Common myeloid progenitor, CD34-positive (primary cell): Measurements from ENCODE around the gene HOXB4.

Experiments
- CTCF ChIA-PET: fragments of 350-600 bp; sonication (Branson Sonifier 250); formaldehyde crosslinking; loops from one replicate; lab custom pipeline; 2021; ENCODE audit warnings: antibody characterized with exemption; lab: Charles Lee
- POLR2A ChIA-PET: fragments of 350-600 bp; sonication (Branson Sonifier 250); formaldehyde crosslinking; loops from one replicate; lab custom pipeline; 2021; ENCODE audit warnings: antibody characterized with exemption; lab: Charles Lee
- DNase-seq, 3 donors: peaks; one replicate each; pipeline versions ENCODE4 v3.0.0 to v3.0.0-alpha.2; 2013
- H3K27ac ChIP-seq, 2 experiments: 1 replicate in 1 of 2; 2 replicates in 1 of 2; pipeline ENCODE4 v1.7.0; 2013; ENCODE audit warnings: inconsistent platforms in 2 of 2, low read length in 2 of 2, mild to moderate bottlenecking in 2 of 2, low read depth in 1 of 2, moderate library complexity in 1 of 2; ENCODE audit not compliant: severe bottlenecking in 2 of 2, insufficient read depth in 1 of 2, poor library complexity in 1 of 2
- H3K27me3 ChIP-seq, 5 experiments: replicated peaks in 2 of 5; 1 replicate in 3 of 5; 2 replicates in 2 of 5; pipeline versions ENCODE4 v1.6.1 to v1.7.0; 2013; ENCODE audit warnings: low read length in 4 of 5, mild to moderate bottlenecking in 2 of 5, moderate library complexity in 2 of 5, inconsistent platforms in 1 of 5; ENCODE audit not compliant: insufficient read depth in 5 of 5, control insufficient read depth in 4 of 5
- H3K36me3 ChIP-seq, 4 experiments: 1 replicate in 2 of 4; 2 replicates in 2 of 4; pipeline versions ENCODE4 v1.6.1 to v1.7.0; 2013; ENCODE audit warnings: low read length in 3 of 4, control low read depth in 1 of 4, mild to moderate bottlenecking in 1 of 4; ENCODE audit not compliant: control insufficient read depth in 4 of 4, insufficient read depth in 4 of 4
- H3K4me1 ChIP-seq, 4 experiments: 1 replicate in 3 of 4; 2 replicates in 1 of 4; pipeline versions ENCODE4 v1.6.1 to v1.7.1; 2013; ENCODE audit warnings: low read length in 3 of 4, mild to moderate bottlenecking in 3 of 4, control low read depth in 1 of 4, inconsistent platforms in 1 of 4, moderate library complexity in 1 of 4; ENCODE audit not compliant: control insufficient read depth in 4 of 4, insufficient read depth in 4 of 4; ENCODE audit errors: control extremely low read depth in 1 of 4
- H3K4me3 ChIP-seq, 7 experiments: 1 replicate in 4 of 7; 2 replicates in 3 of 7; pipeline versions ENCODE4 v1.5.1 to v1.7.0; 2013; ENCODE audit warnings: mild to moderate bottlenecking in 7 of 7, low read length in 6 of 7, moderate library complexity in 6 of 7, inconsistent platforms in 2 of 7, low read depth in 2 of 7, control low read depth in 1 of 7; ENCODE audit not compliant: insufficient read depth in 4 of 7, control insufficient read depth in 1 of 7; ENCODE audit errors: extremely low read depth in 1 of 7
- H3K9me3 ChIP-seq, 5 experiments: 1 replicate in 4 of 5; 2 replicates in 1 of 5; pipeline versions ENCODE4 v1.6.1 to v1.7.1; 2013; ENCODE audit warnings: low read length in 4 of 5, mild to moderate bottlenecking in 2 of 5, inconsistent platforms in 1 of 5, low read depth in 1 of 5, moderate library complexity in 1 of 5; ENCODE audit not compliant: control insufficient read depth in 4 of 5, insufficient read depth in 2 of 5; ENCODE audit errors: control extremely low read depth in 1 of 5
- WGBS: methylation state at CpG from one replicate; pipeline ENCODE4 v1.1.5; 2013; ENCODE audit not compliant: insufficient coverage; 5-methylcytosine and 5-hydroxymethylcytosine counted together

Gene HOXB4

DNA sequence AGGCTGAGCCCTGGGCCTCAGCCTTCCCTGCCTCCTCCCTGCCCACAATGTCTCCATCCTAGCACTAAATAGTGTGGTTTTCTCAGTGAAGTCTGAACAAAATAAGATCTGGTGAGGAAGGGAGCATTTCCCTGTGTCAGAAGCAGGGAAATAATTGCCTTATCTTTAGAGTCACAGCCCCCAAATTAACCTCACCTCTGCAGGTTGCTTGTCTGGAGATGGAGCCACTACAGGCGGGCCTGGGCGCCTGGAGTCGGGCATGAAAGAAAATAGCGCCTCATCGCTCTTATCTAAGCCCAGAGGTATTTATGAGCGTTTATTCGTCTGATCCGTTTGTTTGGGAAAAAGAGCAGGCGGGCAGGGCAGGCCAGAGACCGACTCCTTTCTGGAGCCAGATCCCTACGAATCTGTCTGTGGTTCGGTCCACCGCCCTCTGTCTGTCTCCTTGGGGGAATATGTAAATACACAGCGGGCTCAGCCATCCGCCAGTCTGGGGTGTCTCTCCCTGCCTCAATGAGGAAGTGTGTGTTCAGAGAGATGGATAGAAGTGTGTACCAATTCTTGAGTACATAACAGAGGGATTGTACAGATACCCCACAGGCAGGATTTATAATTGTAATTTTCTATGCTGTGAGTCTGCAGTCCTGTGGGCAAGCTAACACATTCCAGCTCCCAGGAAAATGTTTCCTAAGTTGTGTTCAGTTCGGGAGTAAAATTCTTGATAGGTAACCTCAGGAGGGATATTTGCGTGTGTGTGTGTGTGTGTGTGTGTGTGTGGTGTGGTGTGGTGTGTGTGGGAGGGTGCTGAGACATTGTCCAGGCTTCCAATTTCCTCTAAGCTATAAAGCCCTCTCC lies 22.3 kb upstream of the HOXB4 start:
- DNase-seq, result no peak
- Histone ChIP-seq H3K9me3 (no peaks in the 10 kb centered on the region), H3K27ac (no peak overlapping the region), H3K27me3 (peaks cover 0 to 65% (median 21%) of the 10 kb centered on the region in 5 experiments), H3K36me3 (peaks cover 0 to under 1% (median 0%) of the 10 kb centered on the region in 4 experiments), H3K4me3 (no peak overlapping the region), H3K4me1 (peaks cover 0 to 65% (median 31%) of the 10 kb centered on the region in 4 experiments)
- CTCF ChIA-PET, result interaction anchor here (0.8 to 2.3 kb wide), 6 partner anchors 9 to 264 kb away, joined by 3 to 7 read pairs (median 4); partner anchors contain the start of gene HOXB7
- 96% methylated on average over 8 of the region's 17 CpGs for WGBS
- POLR2A ChIA-PET, result no interaction called here

DNA sequence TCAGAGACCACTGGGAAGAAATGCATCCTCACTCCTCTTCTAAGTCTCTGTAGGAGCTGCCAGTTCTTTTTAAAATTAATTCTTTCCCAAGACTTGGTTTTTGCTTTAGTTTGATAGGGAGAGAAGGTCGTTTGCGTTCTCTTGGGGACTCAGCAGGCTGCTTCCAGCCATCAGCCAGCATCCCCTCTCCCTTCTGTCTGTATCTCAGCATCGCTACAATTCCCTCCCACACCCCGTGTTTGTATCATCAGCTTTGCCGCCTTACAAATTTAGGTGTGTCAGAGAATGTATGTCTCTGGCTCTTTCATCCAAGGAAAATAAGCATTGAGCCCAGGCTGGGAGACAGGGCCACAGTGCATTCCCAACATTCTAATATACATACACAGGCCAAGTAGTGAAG lies 21.2 kb upstream of the HOXB4 start:
- Histone ChIP-seq H3K4me3 (no peak overlapping the region), H3K27me3 (peaks cover 0 to 58% (median 21%) of the 10 kb centered on the region in 5 experiments), H3K4me1 (peaks cover 0 to 67% (median 31%) of the 10 kb centered on the region in 4 experiments), H3K9me3 (no peaks in the 10 kb centered on the region), H3K36me3 (peaks cover 0 to 3% (median 0%) of the 10 kb centered on the region in 4 experiments), H3K27ac (no peak overlapping the region)
- POLR2A ChIA-PET, result no interaction called here
- DNase-seq, result no peak
- CTCF ChIA-PET, result interaction anchor here (0.9 to 2.3 kb wide), 8 partner anchors 7 to 337 kb away, joined by 3 to 8 read pairs (median 4); no protein-coding TSS in a partner anchor
- no CpG with 5 or more reads among the region's 5 CpGs for WGBS

DNA sequence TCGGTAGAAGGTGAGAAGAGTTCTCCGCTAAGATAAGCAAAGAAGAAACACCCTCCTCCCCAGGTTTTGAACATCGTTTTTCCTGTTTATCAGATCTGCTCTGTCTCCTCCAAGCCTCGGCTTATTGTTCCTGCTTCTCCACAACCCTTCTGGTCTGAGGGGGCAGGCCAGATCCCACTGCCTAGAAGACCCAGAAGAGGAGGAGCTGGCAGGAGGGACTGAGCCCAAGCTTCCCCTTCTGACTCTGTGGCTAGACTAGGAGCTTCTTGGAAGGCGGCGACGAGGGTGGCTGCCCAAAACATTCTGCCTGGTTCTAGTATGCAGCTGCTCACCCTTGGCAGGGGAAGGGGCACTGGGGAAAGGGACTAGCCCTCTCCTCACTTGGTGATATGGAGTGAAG lies 20.6 kb upstream of the HOXB4 start:
- Histone ChIP-seq H3K27ac (no peak overlapping the region), H3K27me3 (peaks cover 0 to 53% (median 21%) of the 10 kb centered on the region in 5 experiments), H3K4me3 (peak overlapping the region in 3 of 7 experiments; percentile 71 to 82 (median 80)), H3K4me1 (peaks cover 0 to 66% (median 34%) of the 10 kb centered on the region in 4 experiments), H3K9me3 (no peaks in the 10 kb centered on the region), H3K36me3 (peaks cover 0 to 3% (median 0%) of the 10 kb centered on the region in 4 experiments)
- POLR2A ChIA-PET, result no interaction called here
- WGBS, result 80% methylated on average over 1 of the region's 7 CpGs
- CTCF ChIA-PET, result interaction anchor here (0.8 to 2.3 kb wide), 9 partner anchors 8 to 336 kb away, joined by 3 to 8 read pairs (median 4); no protein-coding TSS in a partner anchor
- DNase-seq, result no peak

DNA sequence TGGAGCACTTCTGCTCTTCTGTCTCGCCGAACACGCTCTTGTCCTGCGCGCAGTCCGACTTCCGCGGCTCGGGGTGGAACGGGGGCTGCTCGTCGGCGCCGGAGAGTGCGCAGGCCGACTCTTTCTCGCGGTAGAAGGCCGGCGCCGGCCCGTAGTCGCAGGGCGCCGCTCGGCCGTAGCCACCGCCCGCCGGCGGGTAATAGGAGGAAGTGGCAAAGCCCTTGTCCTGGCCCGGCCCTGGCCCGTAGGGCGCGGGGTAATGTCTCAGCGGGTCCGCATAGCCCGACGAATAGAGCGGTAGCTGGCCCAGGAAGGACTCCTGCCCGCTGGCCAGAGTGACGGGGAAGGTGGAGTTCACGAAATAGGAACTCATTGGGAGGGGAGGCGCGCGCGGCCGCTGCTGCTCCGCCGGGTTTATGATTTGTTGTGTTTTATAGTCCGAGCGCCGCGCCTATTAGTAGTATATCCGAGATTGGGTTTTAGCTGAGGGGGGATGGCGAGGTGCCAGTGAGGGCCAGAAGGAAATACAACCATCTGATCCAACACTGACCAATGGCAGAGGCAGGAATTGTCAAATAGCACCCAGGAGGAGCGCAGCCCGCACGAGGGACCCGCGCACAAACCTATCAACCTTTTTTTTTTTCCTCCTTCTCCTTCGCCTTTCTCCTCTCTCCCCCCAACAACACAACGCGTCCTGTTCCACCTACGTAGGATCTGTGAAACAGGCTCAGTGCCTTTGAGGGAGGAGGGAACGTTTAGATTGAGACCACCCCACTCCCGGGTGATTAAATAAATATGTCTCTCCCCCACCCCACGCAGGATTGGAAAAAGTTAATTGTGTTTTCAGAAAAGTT lies 19.9 kb upstream of the HOXB4 start:
- CTCF ChIA-PET, result interaction anchor here (0.8 to 2.0 kb wide), 8 partner anchors 9 to 335 kb away, joined by 3 to 8 read pairs (median 4); no protein-coding TSS in a partner anchor
- Histone ChIP-seq H3K4me3 (peak overlapping the region; percentile 53 to 82 (median 71)), H3K27me3 (peaks cover 0 to 50% (median 21%) of the 10 kb centered on the region in 5 experiments), H3K27ac (peak overlapping the region in 1 of 2 experiments; percentile 34), H3K4me1 (peaks cover 0 to 65% (median 38%) of the 10 kb centered on the region in 4 experiments), H3K36me3 (peaks cover 0 to 3% (median 0%) of the 10 kb centered on the region in 4 experiments), H3K9me3 (no peaks in the 10 kb centered on the region)
- peak in 2 of 3 donors; percentile 69 to 83 for DNase-seq
- POLR2A ChIA-PET, result interaction anchor here (2.2 kb wide), 1 partner anchor 10 kb away, joined by 7 read pairs; no protein-coding TSS in a partner anchor
- 0% methylated on average over 34 of the region's 68 CpGs for WGBS

DNA sequence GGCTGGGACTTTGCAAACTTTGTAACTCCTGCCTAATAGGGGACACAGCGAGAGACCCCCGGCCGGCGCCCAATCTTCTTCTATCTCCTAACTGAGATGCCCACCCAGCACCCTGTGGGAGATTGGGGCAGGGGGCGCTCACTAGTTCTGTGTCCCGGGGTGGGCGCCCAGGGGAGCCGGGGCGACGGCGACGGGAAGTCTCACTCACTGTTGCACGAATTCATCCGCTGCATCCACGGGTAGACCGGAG lies 19.3 kb upstream of the HOXB4 start:
- POLR2A ChIA-PET, result interaction anchor here (2.2 kb wide), 1 partner anchor 10 kb away, joined by 7 read pairs; no protein-coding TSS in a partner anchor
- CTCF ChIA-PET, result interaction anchor here (1.7 kb wide), 1 partner anchor 9 kb away, joined by 5 read pairs; no protein-coding TSS in a partner anchor
- Histone ChIP-seq H3K4me3 (peak overlapping the region; percentile 53 to 82 (median 71)), H3K36me3 (peaks cover 0 to 3% (median 0%) of the 10 kb centered on the region in 4 experiments), H3K9me3 (no peaks in the 10 kb centered on the region), H3K27ac (no peak overlapping the region), H3K27me3 (peaks cover 0 to 45% (median 21%) of the 10 kb centered on the region in 5 experiments), H3K4me1 (peaks cover 2 to 65% (median 43%) of the 10 kb centered on the region in 4 experiments)
- DNase-seq, result no peak
- WGBS, result 0% methylated on average over 12 of the region's 16 CpGs

DNA sequence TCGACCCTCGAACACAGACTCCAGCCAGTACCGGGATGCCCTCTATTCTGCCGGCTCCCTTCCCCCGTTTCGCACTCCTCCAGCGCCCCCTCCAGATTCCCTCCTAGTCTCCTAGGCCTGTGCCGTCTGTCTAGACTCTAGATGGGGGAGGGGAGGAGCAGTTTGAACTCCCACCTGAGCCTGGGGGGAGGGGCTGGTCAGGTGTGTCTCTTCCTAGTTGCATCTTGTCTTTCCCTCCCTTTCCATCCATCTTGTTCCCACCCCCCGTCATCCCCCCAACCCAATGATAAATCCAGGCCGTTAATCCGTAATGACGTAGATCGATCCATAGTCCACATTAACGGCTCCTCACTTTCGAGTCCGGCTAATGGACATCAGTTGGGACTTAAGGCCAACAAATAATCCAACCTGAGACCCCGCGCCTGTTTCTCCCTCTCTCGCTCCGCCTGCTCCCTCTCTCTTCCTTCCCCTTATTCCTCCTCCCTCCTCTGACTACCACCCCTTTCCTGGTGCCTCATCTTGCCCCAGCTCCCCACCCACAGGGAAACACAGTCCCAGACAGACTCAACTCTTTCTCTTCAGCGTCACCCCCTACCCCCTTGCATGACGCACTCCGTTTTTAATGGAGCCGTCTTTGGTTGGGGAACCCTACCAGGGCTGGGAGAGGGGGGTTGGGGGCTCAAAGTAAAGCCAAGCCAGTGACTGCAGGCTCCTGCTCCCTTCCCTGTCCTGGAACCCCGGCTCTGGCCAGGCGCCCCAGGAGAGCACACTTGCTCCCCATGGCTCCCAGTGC lies 18.8 kb upstream of the HOXB4 start:
- WGBS, result 2% methylated on average over 15 of the region's 26 CpGs
- CTCF ChIA-PET, result interaction anchor here (0.8 to 1.0 kb wide), 3 partner anchors 20 to 286 kb away, joined by 3 to 4 read pairs (median 3); no protein-coding TSS in a partner anchor
- Histone ChIP-seq H3K36me3 (peaks cover 0 to 3% (median 0%) of the 10 kb centered on the region in 4 experiments), H3K27me3 (peaks cover 0 to 43% (median 19%) of the 10 kb centered on the region in 5 experiments), H3K27ac (no peak overlapping the region), H3K4me3 (peak overlapping the region; percentile 53 to 82 (median 71)), H3K4me1 (peaks cover 2 to 65% (median 46%) of the 10 kb centered on the region in 4 experiments), H3K9me3 (no peaks in the 10 kb centered on the region)
- POLR2A ChIA-PET, result interaction anchor here (1.2 to 2.2 kb wide), 2 partner anchors 9 to 17 kb away, joined by 3 to 7 read pairs; no protein-coding TSS in a partner anchor
- DNase-seq, result peak in 2 of 3 donors; percentile 58 to 67
